Measurements from ENCODE around the gene XAB2.

XAB2 gene

GRCh38 chr19:7575434-7576040 lies 53.8 kb downstream of the XAB2 start:
- peak; percentile 63 for FAIRE-seq

- FAIRE-seq: no peak
Observed at GRCh38 chr19:7570761-7571160, 58.6 kb downstream of the XAB2 start.
